ENCODE results near the gene NMNAT2. TPM values are rescaled to one million over a fixed set of nuclear protein-coding genes. Genes with fewer than 3 reads are reported as not detected.

Gene NMNAT2
- total and polyA plus RNA-seq, 10 of the 15 experiments (the other 5 are each of a cell fraction or from before 2014, with no cell fraction given) = 0.02 to 2.0 (median 0.60) TPM

- no peak for FAIRE-seq
- RAD21 ChIA-PET (ENCODE audit: unreplicated experiment) = no interaction called here
- 17% methylated on average over 2 of the region's 2 CpGs for WGBS (ENCODE audit: insufficient coverage, insufficient replicate concordance, low lambda C conversion rate, missing lambda C conversion rate)
Measured at GRCh38 chr1:183407474-183407873, 10.7 kb downstream of the NMNAT2 start.

More at GRCh38 chr1:183407474-183407873, 10.7 kb downstream of the NMNAT2 start:
- Histone ChIP-seq H3K27me3 (replicated peaks in 1 of 2; ENCODE audit: control insufficient read depth in 2 of 2, insufficient read depth in 2 of 2, low read length in 1 of 2) (no peaks in the 10 kb centered on the region; a peak in 2 of 4 replicates), H3K9me3 (replicated peaks; ENCODE audit: control insufficient read depth, insufficient read depth, low read length) (no peaks in the 10 kb centered on the region), H2AFZ (ENCODE audit: control insufficient read depth, low read depth, low read length) (no peak overlapping the region), H3K4me3 (no peak overlapping the region), H4K20me1 (ENCODE audit: control insufficient read depth, insufficient read depth) (no peaks in the 10 kb centered on the region), H3K9ac (ENCODE audit: control insufficient read depth, insufficient read depth, low read length) (no peak overlapping the region), H3K79me2 (ENCODE audit: control insufficient read depth, insufficient read depth, low read length) (no peaks in the 10 kb centered on the region), H3K4me2 (ENCODE audit: control insufficient read depth, insufficient read depth) (no peak overlapping the region), H3K27ac (ENCODE audit: control insufficient read depth, insufficient read depth) (no peak overlapping the region), H3K36me3 (ENCODE audit: control insufficient read depth in 2 of 2, insufficient read depth in 2 of 2, low read length in 1 of 2) (no peaks in the 10 kb centered on the region), H3K4me1 (ENCODE audit: control insufficient read depth, insufficient read depth, low read length) (no peaks in the 10 kb centered on the region)
- no TSS peak for BruUV-seq (replicated peaks)
- DNase-seq (ENCODE audit: low read depth, low spot score) (no peak), ATAC-seq (no peak)
- ChIA-PET CTCF (no interaction called here), SMC1A (ENCODE audit: uncharacterized antibody, unreplicated experiment) (interaction anchor here (0.6 to 1.0 kb wide), 3 partner anchors 9 to 87 kb away, joined by 3 to 4 read pairs (median 3); no protein-coding TSS in a partner anchor), POLR2A (no interaction called here)
- TF ChIP-seq MTA2 (IDR thresholded peaks at IDR 0.05; ENCODE audit: low read depth) (no peak), ZBED1 (IDR thresholded peaks at IDR 0.05; ENCODE audit: borderline replicate concordance) (no peak), IKZF1 (conservative IDR thresholded peaks at IDR 0.05) (no peak), JUND (IDR thresholded peaks at IDR 0.05; ENCODE audit: low read depth, low read length) (no peak), SIN3A (IDR thresholded peaks at IDR 0.05; ENCODE audit: low read depth, low read length) (no peak)
- TF ChIP-seq, protein P1, sequence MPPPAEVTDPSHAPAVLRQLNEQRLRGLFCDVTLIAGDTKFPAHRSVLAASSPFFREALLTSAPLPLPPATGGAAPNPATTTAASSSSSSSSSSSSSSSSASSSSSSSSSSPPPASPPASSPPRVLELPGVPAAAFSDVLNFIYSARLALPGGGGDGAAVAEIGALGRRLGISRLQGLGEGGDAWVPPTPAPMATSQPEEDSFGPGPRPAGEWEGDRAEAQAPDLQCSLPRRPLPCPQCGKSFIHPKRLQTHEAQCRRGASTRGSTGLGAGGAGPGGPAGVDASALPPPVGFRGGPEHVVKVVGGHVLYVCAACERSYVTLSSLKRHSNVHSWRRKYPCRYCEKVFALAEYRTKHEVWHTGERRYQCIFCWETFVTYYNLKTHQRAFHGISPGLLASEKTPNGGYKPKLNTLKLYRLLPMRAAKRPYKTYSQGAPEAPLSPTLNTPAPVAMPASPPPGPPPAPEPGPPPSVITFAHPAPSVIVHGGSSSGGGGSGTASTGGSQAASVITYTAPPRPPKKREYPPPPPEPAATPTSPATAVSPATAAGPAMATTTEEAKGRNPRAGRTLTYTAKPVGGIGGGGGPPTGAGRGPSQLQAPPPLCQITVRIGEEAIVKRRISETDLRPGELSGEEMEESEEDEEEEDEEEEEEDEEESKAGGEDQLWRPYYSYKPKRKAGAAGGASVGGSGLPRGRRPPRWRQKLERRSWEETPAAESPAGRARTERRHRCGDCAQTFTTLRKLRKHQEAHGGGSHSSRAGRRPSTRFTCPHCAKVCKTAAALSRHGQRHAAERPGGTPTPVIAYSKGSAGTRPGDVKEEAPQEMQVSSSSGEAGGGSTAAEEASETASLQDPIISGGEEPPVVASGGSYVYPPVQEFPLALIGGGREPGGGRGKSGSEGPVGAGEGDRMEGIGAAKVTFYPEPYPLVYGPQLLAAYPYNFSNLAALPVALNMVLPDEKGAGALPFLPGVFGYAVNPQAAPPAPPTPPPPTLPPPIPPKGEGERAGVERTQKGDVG (CRISPR knock-in tag; IDR thresholded peaks at IDR 0.05) = no peak
- TF ChIP-seq, protein P2, sequence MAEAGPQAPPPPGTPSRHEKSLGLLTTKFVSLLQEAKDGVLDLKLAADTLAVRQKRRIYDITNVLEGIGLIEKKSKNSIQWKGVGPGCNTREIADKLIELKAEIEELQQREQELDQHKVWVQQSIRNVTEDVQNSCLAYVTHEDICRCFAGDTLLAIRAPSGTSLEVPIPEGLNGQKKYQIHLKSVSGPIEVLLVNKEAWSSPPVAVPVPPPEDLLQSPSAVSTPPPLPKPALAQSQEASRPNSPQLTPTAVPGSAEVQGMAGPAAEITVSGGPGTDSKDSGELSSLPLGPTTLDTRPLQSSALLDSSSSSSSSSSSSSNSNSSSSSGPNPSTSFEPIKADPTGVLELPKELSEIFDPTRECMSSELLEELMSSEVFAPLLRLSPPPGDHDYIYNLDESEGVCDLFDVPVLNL (IDR thresholded peaks at IDR 0.05; ENCODE audit: low read depth, low read length) = no peak
- intact Hi-C loops (cut with micrococcal nuclease; ENCODE audit: unreplicated experiment) = no loop called here
- in situ Hi-C loops (cut with MboI) = no loop called here

All from GM12878 (cell line).